ENCODE results near the gene AMDHD1.

The AMDHD1 gene, protein sequence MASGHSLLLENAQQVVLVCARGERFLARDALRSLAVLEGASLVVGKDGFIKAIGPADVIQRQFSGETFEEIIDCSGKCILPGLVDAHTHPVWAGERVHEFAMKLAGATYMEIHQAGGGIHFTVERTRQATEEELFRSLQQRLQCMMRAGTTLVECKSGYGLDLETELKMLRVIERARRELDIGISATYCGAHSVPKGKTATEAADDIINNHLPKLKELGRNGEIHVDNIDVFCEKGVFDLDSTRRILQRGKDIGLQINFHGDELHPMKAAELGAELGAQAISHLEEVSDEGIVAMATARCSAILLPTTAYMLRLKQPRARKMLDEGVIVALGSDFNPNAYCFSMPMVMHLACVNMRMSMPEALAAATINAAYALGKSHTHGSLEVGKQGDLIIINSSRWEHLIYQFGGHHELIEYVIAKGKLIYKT

DNA sequence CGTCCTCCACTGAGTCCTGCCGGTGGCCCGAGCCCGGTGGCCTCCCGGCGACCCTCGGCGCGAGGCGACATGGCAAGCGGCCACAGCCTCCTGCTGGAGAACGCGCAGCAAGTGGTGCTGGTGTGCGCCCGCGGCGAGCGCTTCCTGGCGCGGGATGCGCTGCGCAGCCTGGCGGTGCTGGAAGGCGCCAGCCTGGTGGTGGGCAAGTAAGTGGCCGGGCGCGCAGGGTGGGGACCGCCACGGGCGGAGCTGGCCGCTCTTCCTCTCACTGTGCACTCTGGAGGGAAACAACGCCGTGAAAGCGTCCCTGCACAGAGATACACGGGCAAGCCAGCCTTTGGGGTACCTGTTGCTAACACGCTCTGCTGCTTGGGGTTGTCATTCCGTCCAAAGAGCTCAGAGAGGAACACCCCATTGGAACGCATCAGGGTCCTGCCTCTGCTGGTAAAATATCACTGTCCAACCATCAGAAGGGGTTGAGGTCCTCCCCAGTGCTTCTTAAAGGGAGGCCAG is at the start of gene AMDHD1:
AMDHD1 (plus strand) TSS at position 2 of the 513 bp plus-strand sequence; CDS start at position 70, 68 bp downstream.
- DNase-seq: peak in 1 of 2 experiments; percentile 61

DNA sequence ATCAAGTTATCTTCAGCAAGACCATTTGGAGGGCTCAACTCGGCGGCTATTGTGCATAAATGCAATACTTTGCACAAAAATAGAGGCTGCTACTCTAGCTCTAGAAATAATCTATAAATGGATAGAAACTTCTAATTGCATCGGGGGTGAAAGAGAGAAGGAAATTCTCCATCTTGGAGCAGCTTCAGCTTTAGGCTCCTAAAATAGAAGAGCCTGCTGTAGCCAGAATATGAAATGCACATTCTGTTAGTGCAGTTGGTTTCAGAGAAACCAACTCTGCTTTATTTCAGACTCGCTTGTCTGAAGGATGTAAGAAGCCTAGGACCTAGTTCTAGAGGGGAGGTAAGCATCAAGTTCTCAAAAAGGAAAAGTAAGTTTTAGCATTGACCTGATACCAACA is 46.3 kb upstream of the AMDHD1 start:
- no peak for DNase-seq

DNA sequence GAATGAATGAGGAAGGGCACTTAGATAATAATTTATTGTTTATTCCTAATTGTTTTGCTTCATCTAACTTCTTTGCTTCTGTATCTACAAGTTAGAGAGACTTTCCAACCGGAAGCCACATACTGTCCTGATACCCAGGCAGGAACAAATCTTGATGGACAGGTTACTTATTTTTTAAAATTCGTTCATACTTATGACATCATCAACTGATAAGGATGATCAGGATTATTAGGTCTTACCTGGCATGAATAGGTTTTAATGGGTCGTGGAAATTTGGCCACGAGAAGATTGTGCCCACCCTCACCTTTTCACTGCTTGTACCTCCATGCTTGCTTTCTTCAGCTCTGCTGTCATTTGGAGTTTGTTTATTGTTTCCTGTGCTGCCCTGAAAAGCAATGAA is 45.0 kb upstream of the AMDHD1 start:
- no peak for DNase-seq

DNA sequence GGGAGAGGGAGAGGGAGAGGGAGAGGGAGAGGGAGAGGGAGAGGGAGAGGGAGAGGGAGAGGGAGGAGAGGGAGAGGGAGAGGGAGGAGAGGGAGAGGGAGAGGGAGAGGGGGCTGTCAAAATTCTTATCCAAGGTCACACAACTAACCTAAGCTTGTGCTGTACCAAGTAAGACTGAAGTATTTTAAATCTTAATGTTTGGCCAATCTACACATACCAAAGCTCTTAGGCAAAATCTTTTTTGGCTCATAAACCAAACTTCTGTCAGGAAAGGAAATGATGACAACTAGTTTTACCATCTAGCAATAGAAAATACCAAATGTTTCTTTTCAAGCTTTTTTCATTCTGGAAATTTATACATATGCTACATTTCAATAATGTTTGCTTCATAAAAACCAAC is 34.6 kb upstream of the AMDHD1 start:
- no peak for DNase-seq

DNA sequence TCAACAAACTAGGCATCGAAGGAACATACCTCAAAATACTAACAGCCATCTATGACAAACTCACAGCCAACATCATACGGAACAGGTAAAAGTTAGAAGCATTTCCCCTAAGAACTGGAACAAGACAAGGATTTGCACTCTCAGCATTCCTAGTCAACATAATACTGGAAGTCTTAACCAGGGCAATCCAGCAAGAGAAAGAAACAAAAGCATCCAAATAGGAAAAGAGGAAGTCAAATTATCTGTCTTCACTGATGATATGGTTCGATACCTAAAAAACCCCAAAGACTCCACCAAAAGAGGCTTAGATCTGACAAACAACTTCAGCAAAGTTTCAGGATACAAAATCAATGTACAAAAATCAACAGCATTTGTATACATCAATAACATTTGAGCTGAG is 33.3 kb upstream of the AMDHD1 start:
- no peak for DNase-seq

DNA sequence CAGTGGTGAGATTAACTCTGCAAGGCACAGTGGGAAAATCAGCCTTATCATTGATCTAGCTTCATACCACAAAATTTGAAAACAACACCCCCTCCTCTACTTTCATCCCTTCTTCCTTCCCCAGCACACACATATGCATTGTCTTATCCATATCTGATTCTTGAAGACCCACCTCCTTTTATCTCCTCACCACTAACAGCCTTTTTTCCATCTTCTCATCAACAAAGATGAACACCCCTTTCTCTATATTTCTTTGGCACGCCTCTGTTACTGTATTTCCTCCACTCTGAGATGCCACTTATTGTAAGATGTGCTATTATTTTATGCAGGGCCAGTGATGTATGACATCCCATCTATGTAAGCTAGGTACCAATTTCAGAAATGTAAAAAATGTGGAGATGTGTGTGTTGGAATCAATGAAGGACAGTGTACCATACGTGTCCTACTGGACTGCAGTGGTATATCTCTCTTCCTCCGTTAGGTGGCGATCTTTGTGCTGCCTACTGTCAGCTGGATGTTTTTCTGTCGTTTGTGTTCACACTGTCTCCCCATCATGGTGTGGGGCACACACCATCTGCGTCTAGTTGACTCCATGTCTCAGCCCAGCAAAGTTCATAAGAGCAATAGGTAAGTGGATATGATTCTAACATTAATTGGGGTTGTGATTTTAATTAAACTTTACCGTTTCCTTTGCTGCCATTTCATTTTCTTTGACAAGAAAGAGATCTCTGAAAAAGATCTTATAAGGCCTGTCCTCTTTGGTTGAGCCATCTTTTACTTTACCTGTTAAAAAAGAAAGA is 24.7 kb upstream of the AMDHD1 start:
- peak in 1 of 2 experiments; percentile 70 for DNase-seq

DNA sequence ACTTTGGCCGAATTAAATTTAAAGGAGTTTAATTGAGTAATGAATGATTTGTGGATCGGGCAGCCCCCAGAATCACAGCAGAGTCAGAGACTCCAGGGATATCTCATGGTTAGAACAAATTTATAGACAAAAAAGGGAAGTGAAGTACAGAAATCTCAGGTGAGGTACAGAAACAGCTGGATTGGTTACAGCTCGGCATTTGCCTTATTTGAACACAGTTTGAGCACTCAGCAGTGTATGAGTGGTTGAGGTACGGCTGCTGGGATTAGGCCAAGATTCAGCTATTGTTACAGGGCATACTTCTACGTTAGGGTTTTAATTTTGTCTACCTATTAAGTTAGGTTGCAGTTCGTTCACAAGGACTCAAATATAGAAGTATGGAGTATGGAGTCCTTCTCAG is 24.0 kb upstream of the AMDHD1 start:
- DNase-seq: no peak

DNA sequence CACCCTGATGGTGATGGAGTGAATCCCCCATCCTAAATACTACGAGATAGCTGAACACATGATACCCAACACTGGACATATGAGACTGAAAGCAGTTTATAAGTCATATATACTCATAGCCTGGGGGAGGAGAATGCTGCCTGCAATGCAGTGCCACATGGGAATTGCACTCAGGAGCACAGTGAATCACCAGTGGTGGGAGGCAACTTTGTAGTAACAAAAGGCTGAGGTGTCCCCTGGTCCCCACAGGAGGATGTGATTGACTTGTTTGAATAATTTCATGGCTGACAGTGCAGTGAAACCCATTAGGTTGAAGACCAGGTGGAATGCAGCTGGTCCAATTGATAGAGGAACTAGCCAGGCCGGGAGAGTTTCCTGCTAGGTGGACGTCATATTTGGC is 20.9 kb upstream of the AMDHD1 start:
- no peak for DNase-seq

DNA sequence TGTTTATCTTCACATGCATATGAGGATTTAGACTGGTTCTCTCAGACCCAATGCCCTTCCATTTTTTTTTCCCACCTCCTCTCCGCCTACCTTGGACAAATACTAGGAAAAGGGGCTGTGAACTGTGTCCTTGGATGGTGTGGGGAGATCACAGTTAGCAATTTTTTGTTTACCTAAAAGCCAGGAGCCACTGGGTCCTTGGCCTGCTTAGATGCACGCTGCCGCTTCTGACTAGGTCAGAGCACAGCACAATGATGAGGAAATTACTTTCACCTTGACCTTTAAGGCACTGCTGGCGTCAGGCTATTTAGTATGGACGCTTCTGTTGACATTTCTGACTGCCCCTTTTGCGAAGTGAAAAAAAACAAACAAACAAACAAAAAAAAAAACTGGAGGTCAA is 2.6 kb upstream of the AMDHD1 start:
- DNase-seq: no peak

DNA sequence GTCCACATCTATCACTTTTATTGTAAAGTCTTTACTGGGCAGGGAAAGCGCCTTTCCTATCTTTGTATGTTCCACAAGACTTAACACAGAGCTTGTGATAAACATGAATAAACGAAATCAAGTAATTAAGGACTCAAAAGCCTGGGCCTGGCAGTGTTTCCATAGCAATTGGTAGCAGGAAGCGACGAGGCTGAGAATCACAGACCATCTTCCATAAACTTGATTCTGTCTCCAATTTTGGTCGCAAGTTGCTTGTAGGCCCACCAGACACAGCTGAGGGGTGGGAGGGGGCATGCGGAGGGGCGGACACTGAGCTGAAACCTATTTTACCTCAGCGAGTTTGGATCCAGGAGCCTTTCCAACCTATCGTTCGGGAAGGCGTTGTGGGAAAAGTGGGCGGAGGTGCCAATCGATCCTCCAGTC is 1.0 kb upstream of the AMDHD1 start:
- DNase-seq: peak in 1 of 2 experiments; percentile 51

DNA sequence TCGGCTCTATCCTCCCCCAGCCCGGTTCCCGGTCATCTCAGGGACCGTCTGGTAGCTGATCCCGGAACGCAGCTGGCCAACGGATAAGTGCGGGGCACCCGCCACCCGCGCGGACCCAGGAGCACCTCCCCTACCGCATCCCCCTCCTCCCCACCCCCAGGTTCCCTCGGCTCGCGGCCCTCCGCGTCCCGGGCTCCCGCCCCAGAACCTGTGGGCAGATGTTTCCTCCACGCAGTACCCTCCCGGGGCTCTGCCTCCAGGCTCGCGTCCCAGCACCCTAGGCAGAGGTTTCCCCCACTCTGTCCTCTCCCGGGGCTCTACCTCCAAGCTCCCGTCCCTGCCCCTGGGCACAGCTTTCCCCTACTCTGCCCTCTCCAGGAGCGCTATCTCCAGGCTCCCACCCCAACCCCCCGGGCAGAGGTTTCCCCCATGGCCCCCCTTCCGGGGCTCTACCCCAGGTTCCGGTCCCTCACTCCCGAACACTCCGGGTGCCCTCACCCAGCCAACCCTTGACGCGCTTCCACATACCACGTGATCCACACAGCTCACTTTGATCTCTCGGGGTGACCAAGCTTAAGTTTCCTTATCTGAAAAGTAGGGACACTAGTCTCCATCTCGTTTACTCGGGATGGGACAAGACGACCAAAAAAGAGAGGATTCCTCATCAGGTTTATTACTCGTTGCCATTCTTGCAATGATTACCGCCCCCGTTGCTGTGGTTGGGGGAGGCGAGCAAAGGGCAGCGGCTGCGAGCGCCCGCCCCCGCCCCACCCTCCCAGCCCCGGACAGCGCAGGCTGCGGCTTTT is 404 bp upstream of the AMDHD1 start, which contains the start of gene CCDC38:
CCDC38 (minus strand) TSS at position 91 of the 806 bp plus-strand sequence. CDS start 6,105 bp downstream, outside the sequence.
- peak; percentile 70 to 91 for DNase-seq

DNA sequence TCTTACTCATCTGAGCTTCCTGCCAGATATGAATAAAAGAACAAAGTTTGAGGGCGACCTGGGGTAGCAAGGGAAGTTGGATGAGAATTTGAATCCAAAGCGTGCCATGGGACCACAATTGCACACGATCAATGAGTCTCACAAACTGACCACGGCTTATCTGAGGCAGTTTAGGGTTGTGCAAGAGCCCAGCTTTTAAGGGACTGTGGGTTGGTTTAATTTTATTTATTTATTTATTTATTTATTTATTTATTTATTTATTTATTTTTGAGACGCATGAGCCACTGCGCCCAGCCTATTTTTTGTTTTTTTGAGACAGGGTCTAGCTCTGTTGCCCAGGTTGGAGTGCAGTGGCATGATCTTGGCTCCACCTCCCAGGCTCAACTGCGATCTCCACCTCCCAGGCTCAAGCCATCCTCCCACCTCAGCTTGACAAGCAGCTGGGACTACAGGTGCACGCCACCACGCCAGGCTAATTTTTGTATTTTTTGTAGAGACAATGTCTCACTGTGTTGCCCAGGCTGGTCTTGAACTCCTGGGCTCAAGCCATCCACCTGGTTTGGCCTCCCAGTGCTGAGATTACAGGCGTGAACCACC is 1.1 kb downstream of the AMDHD1 start:
- no peak for DNase-seq

DNA sequence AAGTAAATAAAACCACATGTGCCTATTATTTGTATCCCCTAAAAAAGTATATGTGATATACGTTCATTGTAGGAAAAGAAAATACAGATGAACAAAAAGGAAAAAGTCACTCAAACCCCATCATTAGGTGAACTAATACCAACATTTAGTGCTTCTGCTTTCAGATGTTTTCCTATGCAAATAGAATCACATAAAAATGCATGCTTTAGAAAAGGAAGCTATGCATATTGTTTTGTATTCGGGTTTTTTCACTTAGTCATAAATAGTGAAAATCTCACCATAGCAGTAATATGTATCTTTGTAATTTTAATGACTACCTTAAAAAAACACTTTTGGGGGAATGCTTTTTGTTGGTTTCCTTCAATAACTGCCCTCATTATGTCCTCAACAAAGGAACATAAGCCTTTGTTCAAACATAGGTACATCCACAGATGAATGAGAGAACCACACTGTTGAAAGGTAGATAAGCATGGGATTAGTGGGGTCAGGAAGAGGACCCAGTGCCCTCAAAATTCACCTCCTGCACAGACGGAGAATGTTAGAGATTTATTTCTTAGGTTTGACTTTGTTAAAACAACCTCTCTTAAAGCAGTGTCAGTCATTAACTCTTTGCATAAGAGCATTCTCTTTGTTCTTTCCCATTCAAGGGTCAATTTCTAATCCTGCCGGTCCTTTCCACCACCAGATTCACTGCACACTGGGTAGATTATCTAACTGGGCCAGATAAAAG is 6.5 kb downstream of the AMDHD1 start:
- DNase-seq: no peak

DNA sequence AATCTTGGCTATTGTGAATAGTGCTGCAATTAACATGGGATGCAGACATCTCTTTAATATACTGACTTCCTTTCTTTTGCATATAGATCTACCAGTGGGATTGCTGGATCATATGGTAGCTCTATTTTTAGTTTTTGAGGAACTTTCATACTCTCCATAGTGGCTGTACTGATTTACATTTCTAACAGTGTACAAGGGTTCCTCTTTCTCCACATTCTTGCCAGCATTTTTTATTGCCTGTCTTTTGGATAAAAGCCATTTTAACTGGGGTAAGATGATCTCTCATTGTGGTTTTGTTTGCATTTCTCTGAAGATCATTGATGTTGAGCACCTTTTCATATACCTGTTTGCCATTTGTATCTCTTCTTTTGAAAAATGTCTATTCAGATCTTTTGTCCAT is 8.4 kb downstream of the AMDHD1 start:
- no peak for DNase-seq

DNA sequence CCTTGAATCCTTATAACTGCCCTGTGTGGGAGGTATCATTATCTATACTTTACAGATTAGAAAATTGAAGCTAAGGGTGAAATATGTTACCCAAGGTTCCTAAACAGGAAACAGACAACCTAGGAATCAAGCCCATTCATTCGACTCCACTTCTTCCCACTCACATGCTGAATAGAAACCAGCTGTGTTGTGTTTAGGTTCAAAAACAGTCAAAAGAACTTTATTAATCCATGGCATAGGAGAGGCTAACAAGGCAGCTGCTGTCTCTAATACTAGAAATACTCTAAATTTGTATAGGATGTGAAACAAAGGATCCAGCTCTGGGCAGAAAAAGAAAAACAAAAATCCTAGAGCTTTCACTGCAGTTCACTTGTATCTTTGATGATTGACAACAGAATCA is 9.9 kb downstream of the AMDHD1 start:
- DNase-seq: no peak

DNA sequence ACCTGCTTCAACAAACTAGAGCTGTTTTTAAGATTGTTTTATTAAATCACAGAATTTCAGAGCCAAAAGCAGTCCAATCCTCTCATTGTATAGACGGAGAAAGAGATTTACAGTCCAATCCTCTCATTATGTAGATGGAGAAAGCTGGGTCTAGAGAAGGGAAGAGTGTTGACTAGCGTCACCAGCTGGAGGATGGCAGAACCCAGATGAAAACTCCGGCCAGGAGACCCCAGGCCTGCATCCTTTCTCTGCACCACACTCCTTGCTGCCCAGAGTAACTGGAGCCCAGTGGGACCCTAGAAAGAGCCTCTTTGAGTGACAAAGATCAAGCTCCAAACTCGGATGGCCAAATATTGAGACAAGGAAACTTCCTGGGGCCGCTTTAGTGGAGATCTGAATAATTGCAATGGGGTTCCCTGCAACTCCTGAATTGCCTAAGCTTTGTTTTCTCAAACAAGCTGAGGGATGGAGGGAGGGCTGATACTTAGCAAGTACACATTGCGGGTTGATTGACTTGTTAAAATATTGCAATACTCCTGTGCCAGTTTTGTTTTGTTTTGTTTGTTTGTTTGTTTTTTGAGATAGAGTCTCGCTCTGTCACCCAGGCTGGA is 12.5 kb downstream of the AMDHD1 start:
- no peak for DNase-seq

DNA sequence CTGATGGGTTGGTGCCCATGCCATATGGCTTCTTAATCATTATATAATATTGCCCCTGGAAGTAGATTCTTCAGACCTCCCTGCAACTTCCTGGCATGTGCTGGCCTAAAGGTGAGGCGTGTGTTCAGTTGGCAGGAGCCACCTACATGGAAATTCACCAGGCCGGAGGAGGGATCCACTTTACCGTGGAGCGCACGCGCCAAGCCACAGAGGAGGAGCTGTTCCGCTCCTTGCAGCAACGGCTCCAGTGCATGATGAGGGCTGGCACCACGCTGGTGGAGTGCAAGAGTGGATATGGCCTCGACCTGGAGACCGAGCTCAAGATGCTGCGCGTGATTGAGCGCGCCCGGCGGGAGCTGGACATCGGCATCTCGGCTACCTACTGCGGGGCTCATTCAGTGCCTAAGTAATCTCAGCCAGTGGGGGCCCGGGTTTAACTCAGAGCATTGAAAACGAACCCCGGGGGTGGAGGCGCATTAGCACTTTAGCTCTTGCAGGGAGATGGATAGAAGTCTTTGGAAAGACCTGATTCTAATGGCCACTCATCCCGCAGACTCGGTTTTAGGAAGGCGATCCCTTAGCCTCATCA is 13.5 kb downstream of the AMDHD1 start:
- no peak for DNase-seq

DNA sequence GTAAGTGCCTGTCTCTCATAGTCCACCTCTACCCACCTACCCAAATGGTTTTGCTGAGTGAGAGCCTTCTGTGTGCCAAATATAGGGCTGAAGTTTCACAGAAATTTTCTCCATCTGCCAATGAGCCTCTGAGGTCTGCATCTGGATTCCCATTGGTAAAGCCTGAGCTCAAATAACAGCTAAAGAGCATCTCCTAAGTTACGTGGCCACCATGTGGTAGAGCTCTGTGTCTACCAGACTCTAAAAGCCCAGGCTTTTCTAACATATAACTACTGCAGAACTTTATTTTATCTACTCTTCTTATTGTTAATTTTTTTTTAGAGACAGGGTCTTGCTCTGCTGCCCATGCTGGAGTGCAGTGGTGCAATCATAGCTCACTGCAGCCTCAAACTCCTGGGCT is 16.0 kb downstream of the AMDHD1 start:
- DNase-seq: peak in 1 of 2 experiments; percentile 26

DNA sequence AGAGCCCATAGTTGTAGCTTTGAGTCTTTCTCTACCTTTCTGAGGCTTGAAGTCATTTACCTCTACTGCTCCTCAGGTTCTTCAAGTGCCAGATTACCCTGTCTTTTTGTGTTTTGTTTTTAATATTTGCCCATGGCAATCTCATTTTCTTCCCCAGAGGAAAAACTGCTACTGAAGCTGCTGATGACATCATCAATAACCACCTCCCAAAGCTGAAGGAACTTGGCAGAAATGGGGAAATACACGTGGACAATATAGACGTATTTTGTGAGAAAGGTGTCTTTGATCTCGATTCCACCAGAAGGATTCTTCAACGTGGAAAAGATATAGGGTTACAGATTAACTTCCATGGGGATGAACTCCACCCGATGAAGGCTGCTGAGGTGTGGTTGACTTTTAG is 17.1 kb downstream of the AMDHD1 start:
- DNase-seq: no peak

DNA sequence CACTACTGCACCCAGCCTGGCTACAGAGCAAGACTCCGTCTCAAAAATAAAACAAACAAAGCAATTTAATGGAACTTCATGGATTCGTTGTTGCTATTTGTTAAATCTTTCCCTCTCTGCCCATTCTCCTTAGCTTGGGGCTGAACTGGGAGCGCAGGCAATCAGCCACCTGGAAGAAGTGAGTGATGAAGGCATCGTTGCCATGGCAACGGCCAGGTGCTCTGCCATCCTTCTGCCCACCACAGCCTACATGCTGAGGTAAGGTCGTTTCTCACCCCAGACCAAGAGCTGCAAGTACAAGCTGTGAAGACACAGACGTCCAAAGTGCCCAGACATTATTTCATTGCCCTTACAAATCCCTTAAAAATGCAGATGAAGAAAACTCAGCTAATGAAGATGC is 19.1 kb downstream of the AMDHD1 start:
- no peak for DNase-seq

DNA sequence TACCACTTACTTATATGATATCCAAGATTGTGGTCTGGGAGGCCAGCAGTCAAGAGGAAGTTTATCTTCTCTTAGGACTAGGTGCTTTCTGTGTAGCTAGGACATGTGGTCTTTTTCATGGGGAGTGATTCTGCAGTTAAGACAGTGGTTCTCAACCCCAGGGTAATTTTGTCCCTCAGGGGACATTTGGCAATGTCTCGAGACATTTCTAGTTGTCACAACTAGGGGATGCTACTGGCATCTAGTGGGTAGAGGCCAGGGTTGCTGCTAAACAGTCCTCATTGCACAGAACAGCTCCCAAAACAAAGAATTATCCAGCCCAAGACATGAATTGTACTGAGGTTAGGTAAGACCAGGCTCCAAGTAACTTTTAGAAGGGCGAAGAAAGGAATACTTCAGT is 20.0 kb downstream of the AMDHD1 start:
- DNase-seq: peak in 1 of 2 experiments; percentile 5

Measured in SW 1271 (cell line).